GM18520 (cell line): ENCODE data around the gene SKAP2.

ENCODE experiments used
- ATAC-seq: cut with Tn5 transposase; IDR thresholded peaks from one replicate; pipeline ENCODE4 v1.9.1; 2021; ENCODE audit not compliant: unreplicated experiment

Gene SKAP2

DNA sequence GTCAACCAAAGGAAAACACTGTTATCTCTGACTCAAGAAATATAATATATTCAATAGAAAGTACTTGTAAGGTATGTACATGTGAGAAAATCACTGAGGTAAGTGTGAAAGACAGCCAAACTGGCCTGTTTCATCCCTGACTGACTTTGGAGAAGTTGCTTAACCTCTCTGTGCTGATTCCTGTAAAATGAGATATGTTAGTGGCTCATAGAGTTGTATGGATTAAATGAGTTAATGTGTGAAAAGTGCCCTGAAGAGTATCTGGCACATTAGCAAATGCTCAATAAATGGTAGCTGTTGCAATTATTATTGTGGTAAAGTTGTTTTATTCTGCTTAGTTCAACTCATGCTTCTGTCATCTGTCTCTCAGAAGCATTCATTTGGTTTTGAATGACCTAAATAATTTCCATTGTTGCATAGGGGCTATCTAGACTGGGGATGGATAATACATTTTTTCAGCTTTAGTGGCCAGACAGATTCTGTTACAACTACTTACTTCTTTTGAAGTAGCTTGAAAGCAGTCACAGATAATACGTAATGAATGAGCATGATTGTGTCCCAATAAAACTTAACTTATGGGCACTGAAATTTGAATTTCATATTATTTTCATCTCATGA, 84.3 kb downstream of the SKAP2 start:
- no peak for ATAC-seq

DNA sequence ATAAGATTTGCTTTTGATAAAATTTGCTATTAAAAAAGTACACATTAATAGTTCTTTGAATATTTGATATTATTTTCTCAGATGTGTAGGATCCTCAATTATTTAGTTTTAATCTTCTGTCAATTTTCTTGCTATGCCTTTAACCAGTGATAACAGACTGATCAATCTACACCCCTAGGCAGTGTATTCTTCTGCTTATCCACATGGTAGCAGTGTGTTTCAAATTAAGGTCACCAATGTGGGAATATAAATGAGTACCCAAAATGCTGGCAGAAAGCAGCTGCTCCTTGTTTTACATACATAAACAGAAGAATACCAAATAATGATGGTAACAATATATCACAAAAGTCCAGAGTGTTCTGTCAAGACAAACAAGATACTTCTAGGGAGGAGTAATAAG, 87.0 kb downstream of the SKAP2 start:
- no peak for ATAC-seq

DNA sequence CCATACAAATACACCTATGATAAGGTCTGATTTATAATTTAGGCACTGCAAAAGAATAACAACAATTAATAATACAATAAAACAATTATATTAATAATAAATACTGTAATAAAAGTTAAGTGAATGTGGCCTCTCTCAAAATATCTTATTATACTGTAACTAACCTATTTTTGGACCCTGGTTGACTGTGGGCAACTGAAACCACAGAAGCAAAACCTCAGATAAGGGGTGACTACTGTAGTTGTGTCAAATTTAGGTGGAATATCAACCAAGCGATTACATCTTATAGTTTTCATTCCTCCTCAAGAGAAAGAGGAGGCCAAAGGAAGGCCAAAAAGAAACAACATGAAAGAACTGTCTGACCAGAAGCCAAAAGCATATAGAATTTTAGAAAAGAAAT, 103.9 kb downstream of the SKAP2 start:
- ATAC-seq: no peak

DNA sequence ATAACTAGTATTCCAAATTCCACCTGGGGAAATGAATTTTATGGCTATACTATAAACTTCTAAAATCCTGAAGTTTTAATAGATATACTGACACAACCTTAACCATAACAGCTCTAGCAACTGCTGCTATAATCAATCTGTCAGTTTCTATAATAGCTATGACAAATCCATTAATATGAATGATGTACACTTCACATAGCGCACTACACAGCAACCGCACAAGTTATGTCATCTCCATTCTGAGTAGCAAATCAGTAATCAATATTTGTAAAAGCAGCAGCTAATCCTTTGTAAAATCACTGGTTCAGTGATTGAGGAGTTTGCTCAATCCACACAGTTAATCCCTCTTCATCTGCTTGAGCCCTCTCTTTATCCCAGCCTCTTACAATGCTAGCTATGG, 105.3 kb downstream of the SKAP2 start:
- ATAC-seq: no peak

DNA sequence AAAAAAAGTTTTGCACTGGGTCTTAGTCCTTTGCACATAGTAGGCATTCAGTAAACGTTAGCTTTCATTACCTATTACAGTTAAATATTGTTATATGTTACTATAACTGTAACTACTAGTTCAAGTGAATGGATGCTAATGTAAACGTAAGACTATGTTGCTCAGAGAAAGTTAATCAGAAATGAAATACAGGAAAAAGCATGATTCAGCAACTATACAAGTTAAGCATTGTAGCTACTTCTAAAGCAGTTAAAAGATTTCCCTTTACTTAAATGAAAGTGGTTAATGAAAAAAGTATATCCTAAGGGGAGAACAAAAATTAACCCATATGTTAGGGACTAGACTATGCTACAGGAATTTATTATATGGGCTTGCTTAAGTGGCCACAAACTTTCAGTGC, 121.2 kb downstream of the SKAP2 start:
- no peak for ATAC-seq

DNA sequence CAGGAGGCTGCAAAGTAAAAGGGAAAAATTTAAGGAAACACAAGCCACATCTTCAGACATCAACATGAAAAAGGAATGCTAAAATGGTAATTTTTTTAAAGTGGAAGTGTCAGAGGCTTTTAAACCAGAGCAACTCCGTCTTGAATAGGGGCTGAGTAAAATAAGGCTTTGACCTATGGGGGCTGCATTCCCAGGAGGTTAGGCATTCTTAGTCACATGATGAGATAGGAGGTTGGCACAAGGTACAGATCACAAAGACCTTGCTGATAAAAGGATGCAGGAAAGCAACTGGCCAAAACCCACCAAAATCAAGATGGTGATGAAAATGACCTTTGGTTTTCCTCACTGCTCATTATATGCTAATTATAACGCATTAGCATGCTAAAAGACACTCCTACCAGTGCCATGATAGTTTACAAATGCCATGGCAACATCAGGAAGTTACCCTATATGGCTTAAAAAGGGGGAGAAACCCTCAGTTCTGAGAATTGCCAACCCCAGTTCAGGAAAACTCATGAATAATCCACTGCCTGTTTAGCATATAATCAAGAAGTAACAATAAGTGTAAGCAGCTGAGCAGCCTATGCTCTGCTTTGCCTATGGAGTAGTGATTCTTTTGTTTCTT, 128.3 kb downstream of the SKAP2 start:
- no peak for ATAC-seq

DNA sequence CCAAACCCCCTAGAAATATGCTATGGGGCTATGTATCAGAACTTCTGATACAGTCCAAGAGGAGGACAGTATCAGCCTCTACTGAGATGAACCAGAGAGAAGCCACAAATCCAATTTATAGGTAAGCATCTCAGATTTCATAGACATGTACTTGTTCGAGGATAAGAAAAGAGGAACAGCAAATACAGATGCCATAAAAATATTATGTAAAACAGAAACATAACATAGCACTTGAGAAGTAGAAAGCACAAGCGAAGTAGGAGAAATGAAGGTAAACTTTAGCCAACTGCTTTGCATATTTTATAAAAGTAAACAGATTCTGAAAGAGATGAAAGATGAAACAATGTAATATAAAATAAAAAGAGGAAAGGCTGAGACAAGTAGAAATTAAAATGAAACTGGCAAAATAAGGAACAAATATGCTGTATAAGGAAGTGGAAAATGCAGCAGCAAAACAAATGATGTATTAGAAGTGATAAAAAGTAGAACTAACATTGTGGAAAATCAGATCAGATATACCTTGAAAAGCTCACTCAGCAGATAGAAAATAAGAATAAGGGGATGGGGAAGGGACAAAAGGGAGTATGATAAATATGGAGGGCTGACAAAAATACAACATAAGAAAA, 135.1 kb downstream of the SKAP2 start:
- no peak for ATAC-seq

DNA sequence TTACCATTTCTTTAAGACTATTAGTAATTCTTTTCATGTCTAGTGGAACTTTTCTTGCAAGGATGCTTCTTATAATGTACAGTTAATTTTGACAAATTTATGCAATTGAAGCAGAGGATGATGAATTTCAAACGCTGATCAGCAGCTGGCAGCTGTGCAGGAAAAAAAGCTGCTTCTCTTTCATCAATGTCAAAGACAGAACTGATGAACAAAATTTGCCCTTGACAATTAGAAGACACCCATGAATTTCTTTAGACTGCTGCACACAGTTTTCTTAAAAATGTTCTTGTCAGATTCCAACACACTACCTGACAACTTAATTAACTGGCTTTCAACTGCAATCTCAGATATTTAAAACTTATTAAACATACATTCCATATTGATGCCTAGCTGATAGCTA, 138.3 kb downstream of the SKAP2 start:
- ATAC-seq: no peak

DNA sequence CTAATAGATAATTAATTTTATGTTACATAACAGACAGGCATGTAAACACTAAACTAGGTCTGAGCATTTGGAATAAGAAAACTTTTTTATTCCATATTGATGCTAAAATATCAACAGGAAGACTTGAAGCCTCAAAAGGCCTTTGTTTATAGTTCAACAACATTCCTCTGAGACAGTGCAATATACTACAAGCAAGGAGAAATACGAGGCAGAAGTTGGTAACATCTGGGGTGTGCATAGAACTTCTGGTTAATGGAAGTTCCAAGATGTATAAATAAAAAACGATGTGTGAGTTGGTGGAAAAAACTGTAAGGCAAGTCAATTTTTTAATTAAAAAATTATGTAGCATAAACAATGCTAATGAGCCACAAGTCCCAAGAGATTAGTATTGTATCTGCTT, 139.6 kb downstream of the SKAP2 start:
- ATAC-seq: no peak

DNA sequence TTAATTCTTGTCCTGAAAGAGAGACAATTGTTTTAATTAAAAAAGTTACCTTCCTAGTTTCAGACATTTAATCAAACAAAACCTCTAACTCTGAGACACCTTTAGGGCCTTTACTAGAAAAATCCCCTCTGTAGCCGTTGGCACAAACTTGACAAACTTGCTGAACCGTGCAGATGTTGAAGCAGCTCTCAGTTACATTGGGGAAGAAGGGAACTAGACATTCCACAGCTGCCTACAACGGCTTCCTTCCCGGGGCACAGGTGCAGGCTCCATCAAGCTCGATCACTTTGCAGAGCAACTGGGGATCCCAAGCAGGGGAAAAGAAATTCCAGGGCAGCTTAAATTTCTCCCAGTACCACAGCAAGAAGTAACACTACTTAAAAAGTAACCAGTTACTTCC, 141.3 kb downstream of the SKAP2 start:
- ATAC-seq: no peak

DNA sequence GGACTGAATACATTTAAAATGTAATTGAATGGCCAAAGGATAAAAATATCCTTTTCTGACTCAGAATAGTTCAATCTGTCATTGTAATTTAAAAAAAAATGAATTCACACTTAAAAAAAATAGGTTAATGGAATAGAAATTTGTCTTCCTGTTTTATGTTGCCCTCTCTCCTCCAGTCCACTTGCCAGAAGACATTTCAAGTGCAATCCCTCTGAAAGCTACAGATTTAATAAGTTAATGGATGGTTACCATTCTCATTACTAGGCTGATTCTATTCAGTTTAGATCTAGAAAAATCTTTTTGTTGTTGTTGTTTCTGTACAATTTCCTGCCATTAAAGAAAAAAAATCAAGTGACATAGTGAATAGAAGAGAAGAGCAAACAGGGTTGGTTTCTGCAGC, 142.9 kb downstream of the SKAP2 start:
- no peak for ATAC-seq

DNA sequence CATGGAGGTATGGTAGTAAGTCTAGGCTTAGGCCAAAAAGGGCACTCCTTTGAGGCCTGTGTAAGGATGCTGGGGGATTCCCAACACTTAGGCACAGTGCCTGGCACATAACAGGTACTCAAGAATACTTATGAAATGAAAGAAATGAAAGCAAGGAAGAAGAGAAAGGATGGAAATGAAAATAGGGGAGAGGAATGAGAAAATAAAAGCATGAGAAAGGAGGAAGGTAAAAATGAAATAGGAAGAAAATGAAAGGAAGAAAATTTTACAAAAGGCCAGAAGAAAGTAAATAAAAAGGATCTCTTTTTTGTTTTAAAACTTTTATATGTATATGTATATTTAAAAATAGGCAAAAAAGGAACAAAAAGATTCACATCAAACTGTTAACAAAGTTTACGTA, 146.3 kb downstream of the SKAP2 start:
- ATAC-seq: no peak

DNA sequence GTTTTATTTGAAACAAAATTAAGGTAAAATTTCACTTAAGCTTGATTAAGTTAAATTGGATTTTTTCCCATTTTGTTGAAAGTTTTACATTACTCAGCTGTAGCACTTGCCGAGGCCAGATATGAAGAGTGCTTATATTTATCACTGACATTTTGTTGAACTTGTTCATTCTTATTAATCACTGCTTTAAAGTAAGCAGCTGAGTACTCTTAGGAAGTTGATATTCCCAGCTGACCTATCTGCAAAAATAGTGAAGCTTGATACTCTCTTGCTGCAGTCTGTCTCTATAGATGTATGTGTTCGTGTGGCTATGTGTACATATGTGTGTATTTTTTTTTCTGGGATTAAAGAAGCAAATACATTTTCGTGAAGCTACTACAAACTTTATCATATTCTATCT, 150.0 kb downstream of the SKAP2 start:
- ATAC-seq: no peak

DNA sequence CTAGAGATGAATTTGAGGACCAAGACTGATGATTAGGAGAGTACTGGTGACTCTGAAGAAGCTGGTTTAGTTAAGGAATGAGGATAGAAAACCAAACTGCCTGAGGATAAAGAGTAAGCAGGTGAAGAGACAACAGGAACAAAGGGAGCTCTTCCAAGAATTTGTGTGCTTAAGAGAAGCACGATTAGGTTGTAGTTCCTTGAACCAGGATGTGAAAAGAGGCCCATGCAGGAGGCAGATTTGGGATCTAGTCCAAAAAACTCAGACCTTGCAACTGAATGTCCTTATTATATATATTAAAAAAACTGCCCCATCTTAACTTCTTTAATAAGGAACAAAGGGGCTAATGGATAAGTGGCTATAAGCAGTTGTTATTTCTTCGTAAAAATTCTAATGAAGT, 150.4 kb downstream of the SKAP2 start:
- ATAC-seq: no peak

DNA sequence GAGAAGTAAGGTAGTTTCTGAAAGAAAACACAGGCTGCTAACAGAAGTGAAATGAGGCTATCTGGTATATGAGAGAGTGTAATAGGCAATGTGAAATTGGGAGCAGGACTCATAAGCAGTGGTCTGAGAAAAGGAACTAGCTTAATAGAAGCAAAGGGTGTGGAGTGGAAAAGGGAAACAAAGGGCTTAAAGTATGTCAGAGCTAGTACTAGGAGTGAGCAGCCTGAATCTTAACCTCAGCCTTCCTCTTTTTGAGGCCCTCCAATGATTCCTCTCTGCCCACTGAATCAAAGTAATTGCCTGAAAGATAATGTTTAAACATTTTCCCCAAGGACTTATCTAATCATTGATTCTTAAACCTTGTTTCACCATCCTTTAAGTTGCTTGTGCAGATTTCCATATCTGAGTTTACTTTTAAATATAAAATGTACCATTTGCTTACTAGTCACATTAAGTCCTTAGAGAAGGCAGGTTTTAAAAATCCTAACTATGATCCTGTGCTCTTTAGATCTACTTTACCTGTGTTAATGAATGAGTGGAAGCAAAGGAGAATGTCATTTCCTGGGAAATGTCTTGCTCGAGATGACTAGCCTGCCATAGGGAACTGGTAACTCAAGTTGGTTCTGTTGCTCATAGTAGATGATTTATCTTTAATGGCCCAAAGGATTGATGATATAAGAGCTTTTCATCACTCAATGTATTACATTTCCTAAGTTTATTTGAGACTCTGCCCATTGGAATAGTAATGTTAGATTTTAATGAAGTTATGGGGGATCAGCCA, 155.0 kb downstream of the SKAP2 start:
- ATAC-seq: no peak

DNA sequence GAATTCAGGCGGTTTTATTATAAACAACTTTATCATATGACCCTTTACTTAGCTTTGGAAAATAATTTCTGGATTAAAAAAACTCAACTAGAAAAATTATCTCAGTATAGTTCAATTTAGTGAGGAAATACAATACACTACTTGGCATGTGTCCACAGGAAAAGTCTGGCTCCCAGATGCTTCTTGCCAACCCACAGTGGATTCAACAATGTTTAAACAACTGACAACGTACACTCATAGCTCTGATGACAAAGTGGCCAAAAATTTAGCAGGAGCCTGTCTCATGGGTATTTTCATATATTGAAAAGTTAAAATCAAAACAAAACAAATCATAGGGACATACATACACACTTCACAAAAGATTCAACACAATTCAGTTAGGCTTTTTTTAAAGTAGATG, 158.8 kb downstream of the SKAP2 start:
- ATAC-seq: no peak

DNA sequence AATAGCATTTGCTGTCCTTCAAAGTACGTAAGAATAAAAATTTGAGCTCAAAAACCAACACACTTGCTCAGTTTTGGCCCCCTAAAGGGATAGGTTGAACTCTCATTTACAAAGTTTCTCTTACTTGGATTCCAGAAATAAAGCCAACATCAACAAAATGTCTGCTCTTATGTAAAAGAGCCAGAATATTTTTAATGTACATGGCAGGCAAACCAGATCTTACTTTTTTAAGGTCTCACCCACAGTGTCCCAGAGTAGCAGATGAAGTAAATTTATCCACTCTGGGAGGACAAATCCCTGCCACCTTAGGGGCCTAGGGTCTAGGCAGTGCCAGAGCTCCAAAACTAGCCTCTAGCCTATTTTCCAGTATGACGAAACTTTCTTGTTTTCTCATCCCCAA, 159.6 kb downstream of the SKAP2 start:
- no peak for ATAC-seq

DNA sequence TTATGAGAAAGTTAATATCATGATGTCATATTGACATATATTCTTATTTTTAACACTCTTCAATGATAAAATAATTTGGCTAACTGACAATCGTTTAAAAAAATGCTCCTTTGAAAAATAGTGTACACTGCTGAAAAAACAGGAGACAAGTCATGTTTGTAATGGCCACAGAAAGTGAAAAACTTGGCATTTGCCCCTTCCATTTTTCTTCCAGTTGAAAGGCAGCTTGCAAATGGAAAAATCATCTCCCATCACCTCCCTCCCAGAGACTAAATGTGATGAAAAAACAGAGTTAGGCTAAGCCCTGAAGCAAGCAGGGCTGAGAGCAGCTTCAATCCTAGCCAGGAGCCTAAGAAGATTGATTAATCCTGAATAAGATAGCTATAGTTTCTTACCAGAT, 160.4 kb downstream of the SKAP2 start:
- ATAC-seq: no peak

DNA sequence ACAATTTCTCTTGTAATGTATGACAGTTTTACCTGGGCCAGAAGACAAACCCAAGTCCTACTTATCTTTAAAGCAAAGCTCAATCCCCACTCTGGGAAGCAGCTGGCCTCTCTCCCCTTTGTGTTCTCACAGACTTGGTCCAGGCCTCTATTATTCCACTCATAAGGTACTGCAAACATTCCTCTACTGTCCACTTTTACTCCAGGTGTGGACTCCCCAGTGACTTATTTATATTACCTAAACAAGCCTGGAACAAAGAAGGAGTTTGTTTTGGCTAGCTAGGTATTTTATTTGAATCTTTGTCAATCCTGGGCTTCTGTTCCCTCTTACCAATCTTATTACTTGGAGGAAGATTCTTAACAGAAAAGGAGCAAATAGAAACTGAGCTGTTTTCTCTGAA, 163.5 kb downstream of the SKAP2 start:
- no peak for ATAC-seq

DNA sequence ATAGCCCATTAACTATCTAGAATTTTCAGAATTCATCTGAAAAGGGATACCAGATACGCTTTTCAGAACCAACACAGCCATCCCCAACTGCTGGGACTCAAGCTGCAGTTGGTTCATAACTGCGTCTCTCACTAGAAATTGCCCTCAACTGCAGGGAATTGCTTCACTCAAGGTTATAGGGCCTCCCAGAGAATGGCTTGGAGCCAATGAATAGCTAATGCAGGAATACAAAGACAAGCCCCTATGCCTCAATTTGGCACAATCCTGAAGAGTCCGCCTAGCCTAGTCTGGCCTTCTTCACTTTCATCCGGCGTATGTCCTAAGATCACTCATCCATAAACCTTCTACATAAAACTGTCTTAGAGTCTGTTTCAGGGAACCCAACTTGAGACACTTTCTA, 164.0 kb downstream of the SKAP2 start:
- ATAC-seq: no peak

DNA sequence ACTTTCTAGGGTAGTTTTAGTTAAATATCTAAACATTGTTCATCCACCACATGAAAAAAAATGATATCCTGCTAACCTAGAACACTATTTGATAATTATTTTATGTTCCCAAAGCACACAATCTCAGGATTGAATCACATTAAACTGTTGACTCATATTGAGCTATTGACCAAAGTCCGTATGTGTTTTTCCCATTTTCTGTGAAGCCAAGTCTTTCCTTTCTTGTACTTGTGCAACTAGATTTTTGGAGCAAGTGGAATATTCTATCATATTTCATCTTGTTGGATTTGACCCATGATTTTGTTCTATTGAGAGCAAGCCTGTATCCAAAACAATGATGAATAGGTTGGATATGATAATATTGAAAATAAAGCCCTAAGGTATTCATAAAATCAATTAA, 164.6 kb downstream of the SKAP2 start:
- ATAC-seq: no peak

DNA sequence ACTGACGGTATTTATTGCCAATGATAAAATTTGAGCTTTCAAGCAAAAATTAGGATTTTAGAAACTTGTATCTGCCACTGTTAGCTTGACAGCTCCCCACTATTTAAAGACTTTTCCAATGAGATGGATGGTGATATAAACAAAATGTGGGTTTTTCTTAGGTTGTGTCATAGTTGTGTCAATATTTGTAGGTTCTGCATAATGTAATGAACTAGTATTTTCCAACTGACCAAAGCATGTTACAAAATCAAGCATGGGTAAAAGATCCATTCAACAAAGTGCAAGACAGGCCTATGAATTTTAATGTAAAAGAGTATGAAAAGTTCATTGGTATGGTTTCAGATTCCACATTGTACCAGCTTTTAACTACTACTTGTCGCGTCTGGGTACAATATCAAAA, 165.6 kb downstream of the SKAP2 start:
- no peak for ATAC-seq
